ENCODE measurements around the gene HDAC7.

Gene HDAC7

GRCh38 chr12:47850153-47851084 lies 30.7 kb upstream of the HDAC7 start:
- DNase-seq (ENCODE audit: low read depth), result no peak
- no peak for TF ChIP-seq CTCF (IDR thresholded peaks at IDR 0.05; ENCODE audit: low read depth, low read length, missing control alignments)
- in situ Hi-C loops (cut with HindIII; ENCODE audit: low sequenced_read_pairs), result no loop called here

GRCh38 chr12:47849261-47849660 lies 29.6 kb upstream of the HDAC7 start:
- no peak for DNase-seq (ENCODE audit: low read depth)
- TF ChIP-seq CTCF (IDR thresholded peaks at IDR 0.05; ENCODE audit: low read depth, low read length, missing control alignments), result no peak
- in situ Hi-C loops (cut with HindIII; ENCODE audit: low sequenced_read_pairs), result no loop called here
- H3K4me3 ChIP-seq (ENCODE audit: low read depth, low read length), result no peak overlapping the region

More at GRCh38 chr12:47850153-47851084, 30.7 kb upstream of the HDAC7 start:
- H3K4me3 ChIP-seq (ENCODE audit: low read depth, low read length), result no peak overlapping the region

- DNase-seq (ENCODE audit: low read depth), result no peak
- no peak for TF ChIP-seq CTCF (IDR thresholded peaks at IDR 0.05; ENCODE audit: low read depth, low read length, missing control alignments)
- in situ Hi-C loops (cut with HindIII; ENCODE audit: low sequenced_read_pairs), result no loop called here
- H3K4me3 ChIP-seq (ENCODE audit: low read depth, low read length), result no peak overlapping the region
Measured at GRCh38 chr12:47848853-47849252, 29.1 kb upstream of the HDAC7 start.

GRCh38 chr12:47846294-47846996 lies 26.7 kb upstream of the HDAC7 start:
- TF ChIP-seq CTCF (IDR thresholded peaks at IDR 0.05; ENCODE audit: low read depth, low read length, missing control alignments), result no peak
- no peak for DNase-seq (ENCODE audit: low read depth)
- in situ Hi-C loops (cut with HindIII; ENCODE audit: low sequenced_read_pairs), result no loop called here
- no peak overlapping the region for H3K4me3 ChIP-seq (ENCODE audit: low read depth, low read length)

- in situ Hi-C loops (cut with HindIII; ENCODE audit: low sequenced_read_pairs), result no loop called here
- TF ChIP-seq CTCF (IDR thresholded peaks at IDR 0.05; ENCODE audit: low read depth, low read length, missing control alignments), result no peak
- DNase-seq (ENCODE audit: low read depth), result no peak
Measured at GRCh38 chr12:47845081-47845480, 25.4 kb upstream of the HDAC7 start.

GRCh38 chr12:47844264-47845019 lies 24.7 kb upstream of the HDAC7 start:
- DNase-seq (ENCODE audit: low read depth), result no peak
- in situ Hi-C loops (cut with HindIII; ENCODE audit: low sequenced_read_pairs), result no loop called here
- no peak overlapping the region for H3K4me3 ChIP-seq (ENCODE audit: low read depth, low read length)
- no peak for TF ChIP-seq CTCF (IDR thresholded peaks at IDR 0.05; ENCODE audit: low read depth, low read length, missing control alignments)

More at GRCh38 chr12:47845081-47845480, 25.4 kb upstream of the HDAC7 start:
- no peak overlapping the region for H3K4me3 ChIP-seq (ENCODE audit: low read depth, low read length)
